H1 (cell line): ENCODE measurements around the gene ADORA1. TPM values are rescaled to one million over a fixed set of nuclear protein-coding genes. Genes with fewer than 3 reads are reported as not detected.

Experiments used
- CTCF ChIA-PET: fragments of 300-600 bp; sonication (Branson Sonifier 250); formaldehyde crosslinking; loops from one replicate; lab custom pipeline; 2021; ENCODE audit not compliant: partially characterized antibody; lab: Charles Lee
- POLR2A ChIA-PET: fragments of 300-600 bp; sonication (Branson Sonifier 250); formaldehyde crosslinking; loops from one replicate; lab custom pipeline; 2021; ENCODE audit warnings: inconsistent platforms; ENCODE audit not compliant: partially characterized antibody; lab: Charles Lee
- DNase-seq, 2 experiments: peaks; one replicate each; pipeline versions ENCODE4 v3.0.0 to v3.0.0-alpha.2; 2010 to 2022; ENCODE audit warnings: low spot score in 2 of 2, low read depth in 1 of 2, mixed read lengths in 1 of 2
- FAIRE-seq: peaks from 2 replicates; lab custom pipeline; 2011; peaks lifted over from hg19 to GRCh38; lab: Jason Lieb, UNC
- H2AFZ ChIP-seq: 2 replicates; pipeline ENCODE4 v1.8.1; 2012; ENCODE audit warnings: low read length, inconsistent platforms
- H2AK5ac ChIP-seq: 2 replicates; pipeline ENCODE4 v1.6.1; 2013; ENCODE audit warnings: low read depth, low read length
- H2BK120ac ChIP-seq: replicated peaks from 2 replicates; pipeline ENCODE3; 2013; ENCODE audit warnings: low read depth, low read length, inconsistent platforms
- H2BK12ac ChIP-seq: 2 replicates; pipeline ENCODE4 v1.6.1; 2013; ENCODE audit warnings: low read depth, low read length
- H2BK15ac ChIP-seq: 2 replicates; pipeline ENCODE4 v1.6.1; 2013; ENCODE audit warnings: low read length
- H2BK20ac ChIP-seq: 2 replicates; pipeline ENCODE4 v1.6.1; 2013; ENCODE audit warnings: low read length
- H2BK5ac ChIP-seq: 2 replicates; pipeline ENCODE4 v1.6.1; 2013; ENCODE audit warnings: low read depth, low read length
- H3K14ac ChIP-seq: 2 replicates; pipeline ENCODE4 v1.6.1; 2013; ENCODE audit warnings: inconsistent platforms; ENCODE audit not compliant: insufficient read length
- H3K18ac ChIP-seq: 2 replicates; pipeline ENCODE4 v1.6.1; 2013; ENCODE audit warnings: low read length; ENCODE audit errors: extremely low read depth
- H3K23ac ChIP-seq: 2 replicates; pipeline ENCODE4 v1.6.1; 2013; ENCODE audit warnings: inconsistent platforms; ENCODE audit not compliant: insufficient read length
- H3K23me2 ChIP-seq: 2 replicates; pipeline ENCODE4 v1.6.1; 2013; ENCODE audit warnings: low read depth, low read length
- H3K27ac ChIP-seq: 2 replicates; pipeline ENCODE4 v1.6.1; 2011; ENCODE audit warnings: low read depth, low read length, inconsistent platforms
- H3K27me3 ChIP-seq, 4 experiments: replicated peaks in 1 of 4; 1 replicate in 1 of 4; 2 replicates in 3 of 4; pipeline versions ENCODE4 v1.6.1 to v1.8.1; 2011 to 2013; ENCODE audit warnings: low read length in 3 of 4, mild to moderate bottlenecking in 3 of 4, inconsistent platforms in 2 of 4, mixed read lengths in 2 of 4, moderate library complexity in 1 of 4; ENCODE audit not compliant: control insufficient read depth in 3 of 4, insufficient read depth in 3 of 4; ENCODE audit errors: extremely low read depth in 1 of 4
- H3K36me3 ChIP-seq, 4 experiments: 2 replicates each; pipeline versions ENCODE4 v1.6.1 to v1.8.1; 2011 to 2013; ENCODE audit warnings: mild to moderate bottlenecking in 4 of 4, low read length in 3 of 4, moderate library complexity in 2 of 4, control low read depth in 1 of 4, inconsistent platforms in 1 of 4; ENCODE audit not compliant: insufficient read depth in 4 of 4, control insufficient read depth in 2 of 4
- H3K4ac ChIP-seq: replicated peaks from 2 replicates; pipeline ENCODE3; 2013; ENCODE audit warnings: low read length, low read depth, mixed read lengths, inconsistent platforms; ENCODE audit not compliant: insufficient read length
- H3K4me1 ChIP-seq, 4 experiments: replicated peaks in 1 of 4; 1 replicate in 1 of 4; 2 replicates in 3 of 4; pipeline versions ENCODE4 v1.6.1 to v1.8.1; 2011 to 2013; ENCODE audit warnings: low read length in 3 of 4, inconsistent platforms in 2 of 4, mixed read lengths in 1 of 4; ENCODE audit not compliant: insufficient read depth in 4 of 4, control insufficient read depth in 3 of 4
- H3K4me2 ChIP-seq, 2 experiments: 2 replicates each; pipeline versions ENCODE4 v1.6.1 to v1.8.1; 2011 to 2013; ENCODE audit warnings: low read depth in 2 of 2, low read length in 2 of 2, control low read depth in 1 of 2, inconsistent platforms in 1 of 2, mild to moderate bottlenecking in 1 of 2; ENCODE audit not compliant: insufficient read depth in 1 of 2
- H3K4me3 ChIP-seq, 4 experiments: fragments of 200-600, 300-600 bp in 1 of 4; sonication (generic), shearing (Covaris generic), sonication (Bioruptor Twin) in 1 of 4; 2 replicates each; pipeline versions ENCODE4 v1.5.1 to v1.8.1; 2011 to 2016; ENCODE audit warnings: low read length in 4 of 4, low read depth in 3 of 4, control low read depth in 2 of 4, inconsistent platforms in 2 of 4, mild to moderate bottlenecking in 2 of 4, mixed read lengths in 1 of 4, moderate library complexity in 1 of 4; ENCODE audit not compliant: insufficient read depth in 2 of 4; ENCODE audit errors: extremely low read depth in 1 of 4
- H3K56ac ChIP-seq: replicated peaks from 2 replicates; pipeline ENCODE3; 2013; ENCODE audit warnings: low read depth, mild to moderate bottlenecking, mixed read lengths, low read length, inconsistent platforms; ENCODE audit not compliant: insufficient read length
- H3K79me1 ChIP-seq: 2 replicates; pipeline ENCODE4 v1.6.1; 2013; ENCODE audit warnings: low read depth, low read length, control low read depth
- H3K79me2 ChIP-seq, 2 experiments: 2 replicates each; pipeline versions ENCODE4 v1.6.1 to v1.8.1; 2012 to 2013; ENCODE audit warnings: low read length in 2 of 2, mild to moderate bottlenecking in 2 of 2, inconsistent platforms in 1 of 2; ENCODE audit not compliant: insufficient read depth in 2 of 2, control insufficient read depth in 1 of 2
- H3K9ac ChIP-seq, 4 experiments: replicated peaks in 1 of 4; 1 replicate in 1 of 4; 2 replicates in 3 of 4; pipeline versions ENCODE4 v1.6.1 to v1.8.1; 2011 to 2013; ENCODE audit warnings: low read depth in 3 of 4, low read length in 3 of 4, control low read depth in 2 of 4, mild to moderate bottlenecking in 2 of 4, moderate library complexity in 2 of 4, inconsistent platforms in 1 of 4; ENCODE audit errors: extremely low read depth in 1 of 4
- H3K9me3 ChIP-seq, 2 experiments: 2 replicates each; pipeline versions ENCODE4 v1.6.1 to v1.8.1; 2012 to 2013; ENCODE audit warnings: mild to moderate bottlenecking in 2 of 2, moderate library complexity in 2 of 2, control low read depth in 1 of 2, inconsistent platforms in 1 of 2, low read depth in 1 of 2, low read length in 1 of 2, mixed read lengths in 1 of 2; ENCODE audit not compliant: insufficient read depth in 2 of 2
- H4K20me1 ChIP-seq, 2 experiments: replicated peaks in 1 of 2; 2 replicates each; pipeline versions ENCODE3 to v1.8.1; 2011 to 2013; ENCODE audit warnings: inconsistent platforms in 2 of 2, low read length in 2 of 2, mild to moderate bottlenecking in 1 of 2; ENCODE audit not compliant: insufficient read depth in 2 of 2, control insufficient read depth in 1 of 2
- H4K5ac ChIP-seq: 2 replicates; pipeline ENCODE4 v1.6.1; 2013; ENCODE audit warnings: low read length, low read depth, mixed read lengths, inconsistent platforms; ENCODE audit not compliant: insufficient read length
- H4K8ac ChIP-seq: 2 replicates; pipeline ENCODE4 v1.8.0; 2013; ENCODE audit warnings: mild to moderate bottlenecking, moderate library complexity, low read length, inconsistent platforms; ENCODE audit not compliant: insufficient read depth; ENCODE audit errors: extremely low read depth
- H4K91ac ChIP-seq: replicated peaks from 2 replicates; pipeline ENCODE3; 2013; ENCODE audit warnings: low read length, mixed read lengths, inconsistent platforms; ENCODE audit not compliant: insufficient read length
- FOSL1 ChIP-seq: IDR thresholded peaks from 2 replicates; pipeline ENCODE4 v1.6.1; 2011; ENCODE audit warnings: mild to moderate bottlenecking, low read depth, low read length, moderate library complexity; ENCODE audit not compliant: insufficient read depth
- WGBS, 2 experiments: shearing (Covaris generic) in 1 of 2; methylation state at CpG; one replicate each; pipeline versions ENCODE4 v1.1.6 to v1.1.7; 2013 to 2015; ENCODE audit warnings: low lambda C conversion rate in 2 of 2, mixed read lengths in 2 of 2, inconsistent platforms in 1 of 2, low coverage in 1 of 2, missing lambda C conversion rate in 1 of 2; ENCODE audit not compliant: insufficient replicate concordance in 2 of 2, insufficient coverage in 1 of 2, insufficient read length in 1 of 2; ENCODE audit errors: extremely low coverage in 1 of 2, missing lambda C conversion rate in 1 of 2; 5-methylcytosine and 5-hydroxymethylcytosine counted together
- polyA plus RNA-seq, 7 experiments: library from polyadenylated mRNA; depleted of rRNA in 3 of 7; stranded (reverse) in 5 of 7; unstranded in 2 of 7; fragments of >200 nt in 5 of 7; fragments of 200-250 nt in 2 of 7; gene quantifications; 1 replicate in 5 of 7; 2 replicates in 1 of 7; 4 replicates in 1 of 7; pipeline versions ENCODE4 v1.2.1 to v1.2.3, GENCODE V29; 2011 to 2013; ENCODE audit warnings: missing spikeins in 2 of 7, mixed read lengths in 2 of 7
- total RNA-seq: library from RNA; stranded (reverse); fragmentation: NEBNext Ultra II Directional; extraction: Animal tissue kit (Norgen Biotek cat#: 25700); gene quantifications from 2 replicates; pipeline ENCODE4 v1.2.1, GENCODE V29; 2021

Gene ADORA1
- total and polyA plus RNA-seq, 2 of the 8 experiments (the other 6 are each of a cell fraction or from before 2014, with no cell fraction given): 3.3 to 6.7 TPM

GRCh38 chr1:203091761-203092330 is 35.7 kb upstream of the ADORA1 start:
- no peak for FAIRE-seq

More at GRCh38 chr1:203091761-203092330, 35.7 kb upstream of the ADORA1 start:
- H3K27me3 ChIP-seq: 0 out of 7 replicates have a peak, but pooled peaks cover 0 to 2% (median 0%) of the 10 kb centered on the region in 4 experiments
- peaks cover 3 to 16% of the 10 kb centered on the region in 2 experiments; a peak in 2 of 4 replicates for H3K9me3 ChIP-seq
- no peaks in the 10 kb centered on the region for H4K20me1 ChIP-seq
- no peak overlapping the region for H2BK5ac ChIP-seq
- no peak overlapping the region for H3K9ac ChIP-seq
- 79% methylated on average over 6 of the region's 6 CpGs; no CpG with 5 or more reads in 1 of the 2 experiments for WGBS, 2 experiments
- peaks cover 1% of the 10 kb centered on the region; the same call in 1 of the 2 replicates for H3K23me2 ChIP-seq
- no peak overlapping the region for H4K8ac ChIP-seq
- H2BK20ac ChIP-seq: no peak overlapping the region
- no peak overlapping the region for H3K14ac ChIP-seq
- H3K79me2 ChIP-seq: no peaks in the 10 kb centered on the region
- H3K4me3 ChIP-seq: no peak overlapping the region
- H2AFZ ChIP-seq: no peak overlapping the region
- no peak overlapping the region for H2BK15ac ChIP-seq
- no peak for TF ChIP-seq FOSL1
- TF ChIP-seq, all 59 proteins: peak for 0
- Histone ChIP-seq H2AK5ac (no peak overlapping the region), H3K36me3 (no peaks in the 10 kb centered on the region), H3K4me2 (no peak overlapping the region), H3K4ac (no peak overlapping the region), H3K18ac (no peak overlapping the region), H3K27ac (no peak overlapping the region), H3K56ac (no peak overlapping the region), H2BK120ac (no peak overlapping the region), H3K23ac (no peak overlapping the region), H3K4me1 (peaks cover 0 to 3% (median 0%) of the 10 kb centered on the region in 4 experiments; a peak in 1 of 7 replicates), H4K91ac (no peak overlapping the region), H3K79me1 (no peaks in the 10 kb centered on the region), H2BK12ac (no peak overlapping the region), H4K5ac (no peak overlapping the region)
- POLR2A ChIA-PET: interaction anchor here (0.6 to 1.4 kb wide), 2 partner anchors 16 to 120 kb away, joined by 3 read pairs; no protein-coding TSS in a partner anchor
- no peak for DNase-seq
- CTCF ChIA-PET: interaction anchor here (0.7 to 4.0 kb wide), 2 partner anchors 52 to 1957 kb away, joined by 3 to 13 read pairs; no protein-coding TSS in a partner anchor
